Breast epithelium (tissue), 4 donors: ENCODE measurements around the gene BEST4. TPM values are rescaled to one million over a fixed set of nuclear protein-coding genes. Genes with fewer than 3 reads are reported as not detected.

ENCODE experiments used
- DNase-seq, 2 donors: peaks; one replicate each; pipeline ENCODE4 v3.0.0-alpha.2; 2019; ENCODE audit warnings: low spot score in 2 of 2
- H3K27ac ChIP-seq, 2 donors: fragments of 200-600 bp; sonication (generic) in 1 of 2; one replicate each; pipeline ENCODE4 v1.5.1; 2016 to 2019; ENCODE audit warnings: mild to moderate bottlenecking in 1 of 2
- H3K27me3 ChIP-seq, 2 donors: fragments of 200-600 bp; sonication (generic) in 1 of 2; one replicate each; pipeline versions ENCODE4 v1.5.1 to v1.6.0; 2017 to 2019; ENCODE audit warnings: control low read depth in 1 of 2, mild to moderate bottlenecking in 1 of 2
- H3K36me3 ChIP-seq: fragments of 200-600 bp; one replicate; pipeline ENCODE4 v1.5.1; 2019
- H3K4me1 ChIP-seq, 2 donors: fragments of 200-600 bp; sonication (generic); one replicate each; pipeline ENCODE4 v1.5.1; 2016 to 2019; ENCODE audit warnings: control low read depth in 1 of 2
- H3K4me3 ChIP-seq, 3 donors: fragments of 200-600 bp; sonication (generic); 1 replicate in 2 of 3; 2 replicates in 1 of 3; pipeline ENCODE4 v1.5.1; 2016 to 2019; ENCODE audit warnings: mild to moderate bottlenecking in 3 of 3, moderate library complexity in 2 of 3
- H3K9me3 ChIP-seq, 2 donors: fragments of 200-600 bp; sonication (generic) in 1 of 2; one replicate each; pipeline ENCODE4 v1.5.1; 2016 to 2019; ENCODE audit warnings: control low read depth in 1 of 2
- POLR2A ChIP-seq: fragments of 450-650 bp; IDR thresholded peaks from one replicate; pipeline ENCODE4 v1.6.1; 2016; ENCODE audit warnings: antibody characterized with exemption, mild to moderate bottlenecking, moderate library complexity
- POLR2AphosphoS5 ChIP-seq, 3 donors: sonication (generic); formaldehyde crosslinking; IDR thresholded peaks; one replicate each; pipeline ENCODE4 v1.6.1; 2017; ENCODE audit warnings: antibody characterized with exemption in 3 of 3
- intact Hi-C: fragments of 100-400 bp; cut with DNase I; formaldehyde crosslinking; loops from one replicate; pipeline ENCODE4 v1.15.1; 2023; ENCODE audit warnings: low total_unique reads
- total RNA-seq, 3 donors: library from RNA; depleted of rRNA; stranded (reverse); fragments of >200 nt; gene quantifications; one replicate each; pipeline ENCODE4 v1.1.0, GENCODE V29; 2016
- TF ChIP-seq, protein P1 (sequence below), 3 donors: fragments of 450-650 bp; IDR thresholded peaks; one replicate each; pipeline ENCODE4 v1.5.1; 2016 to 2017; ENCODE audit warnings: antibody characterized with exemption in 3 of 3, mild to moderate bottlenecking in 3 of 3, moderate library complexity in 3 of 3

The BEST4 gene
- total RNA-seq, 3 donors from 2014 or later: 0.15 to 0.66 TPM; not detected in 1

DNA sequence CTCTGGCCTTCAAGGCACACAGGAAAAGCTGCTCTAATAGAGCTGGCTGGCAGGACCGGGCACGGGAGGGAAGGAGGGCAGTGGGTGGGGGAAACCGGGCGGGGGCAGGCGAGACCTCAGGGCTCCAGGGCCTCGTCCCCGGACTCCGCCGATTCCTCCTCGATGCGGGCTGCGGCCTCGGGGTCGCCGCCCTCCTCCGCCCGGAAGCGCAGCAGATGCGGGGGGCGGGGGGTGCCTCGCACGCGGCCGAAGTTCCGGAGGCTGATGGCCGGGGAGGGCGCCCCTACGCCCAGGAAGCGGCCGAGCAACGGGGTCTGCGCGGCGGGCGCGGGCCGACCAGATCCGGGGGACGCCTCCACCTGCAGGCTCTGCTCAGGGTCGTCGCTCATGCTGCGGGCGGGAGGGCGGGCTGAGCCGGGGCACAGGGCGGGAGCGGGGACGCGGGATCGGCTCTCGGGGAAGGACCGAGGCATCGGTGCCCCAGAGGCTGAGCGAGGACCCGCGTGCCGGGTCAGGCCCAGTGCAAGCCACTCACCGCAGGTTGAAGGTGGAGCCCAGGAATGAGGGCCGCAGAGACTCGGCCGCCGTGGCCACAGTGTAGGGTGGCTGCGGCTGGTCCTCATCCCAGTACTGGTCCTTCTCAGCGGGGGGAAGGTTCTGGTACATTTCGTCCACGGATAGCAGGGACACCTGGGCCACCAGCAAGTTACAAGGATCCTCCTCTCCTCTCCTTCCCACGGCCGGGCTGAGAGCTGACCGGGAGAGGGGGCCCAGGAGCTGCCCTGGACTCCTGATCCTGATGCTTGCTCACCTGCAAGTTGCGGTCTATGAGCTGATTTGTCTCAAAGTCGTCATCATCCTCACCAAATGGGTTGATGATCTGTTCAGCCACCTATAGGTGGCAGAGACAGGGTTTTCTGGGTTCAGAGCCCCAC lies 3.6 kb downstream of the BEST4 start:
- H3K36me3 ChIP-seq: no peaks in the 10 kb centered on the region
- H3K4me3 ChIP-seq: peak overlapping the region; percentile 45 to 68 (median 57)
- no peak for TF ChIP-seq POLR2A
- TF ChIP-seq, protein P1, sequence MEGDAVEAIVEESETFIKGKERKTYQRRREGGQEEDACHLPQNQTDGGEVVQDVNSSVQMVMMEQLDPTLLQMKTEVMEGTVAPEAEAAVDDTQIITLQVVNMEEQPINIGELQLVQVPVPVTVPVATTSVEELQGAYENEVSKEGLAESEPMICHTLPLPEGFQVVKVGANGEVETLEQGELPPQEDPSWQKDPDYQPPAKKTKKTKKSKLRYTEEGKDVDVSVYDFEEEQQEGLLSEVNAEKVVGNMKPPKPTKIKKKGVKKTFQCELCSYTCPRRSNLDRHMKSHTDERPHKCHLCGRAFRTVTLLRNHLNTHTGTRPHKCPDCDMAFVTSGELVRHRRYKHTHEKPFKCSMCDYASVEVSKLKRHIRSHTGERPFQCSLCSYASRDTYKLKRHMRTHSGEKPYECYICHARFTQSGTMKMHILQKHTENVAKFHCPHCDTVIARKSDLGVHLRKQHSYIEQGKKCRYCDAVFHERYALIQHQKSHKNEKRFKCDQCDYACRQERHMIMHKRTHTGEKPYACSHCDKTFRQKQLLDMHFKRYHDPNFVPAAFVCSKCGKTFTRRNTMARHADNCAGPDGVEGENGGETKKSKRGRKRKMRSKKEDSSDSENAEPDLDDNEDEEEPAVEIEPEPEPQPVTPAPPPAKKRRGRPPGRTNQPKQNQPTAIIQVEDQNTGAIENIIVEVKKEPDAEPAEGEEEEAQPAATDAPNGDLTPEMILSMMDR (IDR thresholded peaks at IDR 0.05): no peak
- TF ChIP-seq POLR2AphosphoS5 (IDR thresholded peaks at IDR 0.05): no peak
- no peaks in the 10 kb centered on the region for H3K27me3 ChIP-seq
- no peaks in the 10 kb centered on the region for H3K9me3 ChIP-seq
- H3K27ac ChIP-seq: peak overlapping the region; percentile 44 to 62
- DNase-seq: no peak
- H3K4me1 ChIP-seq: peaks cover 0 to 12% of the 10 kb centered on the region in 2 donors
- intact Hi-C loops: no loop called here

DNA sequence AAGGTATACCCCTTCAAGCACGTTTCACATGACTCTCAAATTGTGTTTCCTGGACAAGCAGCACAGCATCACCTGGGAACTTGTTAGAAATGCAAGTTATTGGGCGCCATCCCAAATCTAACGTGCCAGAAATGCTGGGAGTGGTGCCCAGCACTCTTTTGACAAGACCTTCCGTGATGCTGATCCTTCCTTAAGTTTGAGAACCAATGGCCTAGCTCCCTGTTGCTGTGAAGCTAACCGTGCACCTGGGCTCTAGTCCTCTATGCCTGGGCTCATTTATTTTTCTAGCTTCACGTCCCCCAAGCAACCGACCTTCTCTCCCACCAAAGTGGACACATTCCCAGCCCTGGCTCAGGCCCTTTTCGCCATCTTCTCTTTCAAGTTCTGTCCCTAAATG lies 4.3 kb downstream of the BEST4 start:
- intact Hi-C loops: no loop called here
- peak overlapping the region; percentile 45 to 68 (median 57) for H3K4me3 ChIP-seq
- TF ChIP-seq, protein P1 (IDR thresholded peaks at IDR 0.05): no peak
- TF ChIP-seq POLR2A: no peak
- TF ChIP-seq POLR2AphosphoS5 (IDR thresholded peaks at IDR 0.05): no peak
- H3K9me3 ChIP-seq: no peaks in the 10 kb centered on the region
- H3K27me3 ChIP-seq: no peaks in the 10 kb centered on the region
- H3K36me3 ChIP-seq: no peaks in the 10 kb centered on the region
- peaks cover 0 to 12% of the 10 kb centered on the region in 2 donors for H3K4me1 ChIP-seq
- DNase-seq: no peak
- peak overlapping the region; percentile 44 to 62 for H3K27ac ChIP-seq

DNA sequence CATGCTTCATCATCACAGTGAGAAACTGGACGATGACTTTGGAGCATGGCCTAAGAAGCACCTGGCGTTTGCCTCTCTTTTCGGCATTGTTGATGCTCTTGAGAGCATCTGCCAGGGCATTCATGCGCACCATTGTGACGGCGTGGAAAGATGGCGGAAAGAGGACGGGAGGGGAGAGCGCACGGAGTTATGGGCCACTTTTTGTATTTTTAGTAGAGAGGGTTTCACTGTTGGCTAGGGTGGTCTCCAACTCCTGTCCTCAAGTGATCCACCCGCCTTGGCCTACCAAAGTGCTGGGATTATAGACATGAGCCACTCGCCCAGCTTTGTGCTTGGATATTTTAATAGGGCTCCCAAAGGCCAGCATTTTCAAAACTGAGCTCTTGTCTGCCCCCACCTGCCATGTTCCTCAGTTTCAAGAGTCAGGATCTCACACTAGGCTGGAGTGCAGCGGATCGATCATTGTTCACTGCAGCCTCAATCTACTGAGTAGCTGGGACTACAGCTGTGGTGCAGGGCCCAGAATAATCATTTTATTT lies 7.3 kb downstream of the BEST4 start:
- intact Hi-C loops: no loop called here
- Histone ChIP-seq H3K36me3 (no peaks in the 10 kb centered on the region), H3K27me3 (no peaks in the 10 kb centered on the region), H3K4me1 (peaks cover 0 to 13% of the 10 kb centered on the region in 2 donors), H3K27ac (no peak overlapping the region), H3K4me3 (no peak overlapping the region), H3K9me3 (no peaks in the 10 kb centered on the region)
- no peak for DNase-seq
- TF ChIP-seq POLR2AphosphoS5 (IDR thresholded peaks at IDR 0.05) (no peak), POLR2A (no peak)
- TF ChIP-seq, protein P1 (IDR thresholded peaks at IDR 0.05): no peak

DNA sequence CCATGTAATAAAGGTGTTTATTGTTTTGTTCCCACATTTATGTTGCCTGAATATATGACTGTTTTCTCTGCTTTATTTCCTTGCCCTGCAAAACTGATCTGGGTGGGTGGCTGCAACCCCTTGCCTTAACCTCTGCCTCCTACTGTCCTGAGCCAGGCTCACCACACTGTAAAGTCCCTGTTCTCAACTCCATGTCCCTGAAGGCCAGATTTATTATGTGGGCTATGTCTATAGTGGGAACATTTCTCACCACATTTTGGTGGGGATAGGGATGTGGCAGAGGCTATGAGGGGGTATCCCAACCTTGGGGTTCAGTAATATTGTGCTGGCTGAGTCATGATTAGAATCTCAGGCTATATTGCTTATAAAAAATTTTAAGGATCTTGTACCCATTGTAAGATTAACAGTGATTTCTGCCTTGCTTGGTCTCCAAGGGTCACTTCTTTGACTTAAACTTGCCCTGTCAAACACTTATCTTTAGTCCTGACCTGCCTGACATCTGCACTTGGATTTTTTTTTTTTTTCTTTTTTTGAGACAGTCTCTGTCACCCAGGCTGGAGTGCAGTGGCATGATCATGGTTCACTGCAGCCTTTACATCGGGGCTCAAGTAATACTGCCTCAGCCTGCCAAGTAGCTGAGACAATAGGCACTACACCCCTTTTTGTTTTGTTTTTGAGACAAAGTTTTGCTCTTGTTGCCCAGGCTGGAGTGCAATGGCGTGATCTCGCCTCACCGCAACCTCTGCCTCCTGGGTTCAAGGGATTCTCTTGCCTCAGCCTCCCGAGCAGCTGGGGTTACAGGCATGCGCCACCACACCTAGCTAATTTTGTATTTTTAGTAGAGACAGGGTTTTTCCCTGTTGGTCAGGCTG lies 9.0 kb downstream of the BEST4 start:
- Histone ChIP-seq H3K36me3 (no peaks in the 10 kb centered on the region), H3K27ac (no peak overlapping the region), H3K27me3 (no peaks in the 10 kb centered on the region), H3K9me3 (no peaks in the 10 kb centered on the region), H3K4me1 (peaks cover 0 to 9% of the 10 kb centered on the region in 2 donors), H3K4me3 (no peak overlapping the region)
- DNase-seq: no peak
- intact Hi-C loops: no loop called here
- TF ChIP-seq, protein P1 (IDR thresholded peaks at IDR 0.05): no peak
- TF ChIP-seq POLR2AphosphoS5 (IDR thresholded peaks at IDR 0.05): no peak
- no peak for TF ChIP-seq POLR2A
